Measurements from ENCODE around the gene RNF13. TPM values are rescaled to one million over a fixed set of nuclear protein-coding genes. Genes with fewer than 3 reads are reported as not detected.

RNF13 gene
- total and polyA plus RNA-seq, 2 of the 4 experiments (the other 2 are of a cell fraction), result 12.8 to 29.8 TPM

DNA sequence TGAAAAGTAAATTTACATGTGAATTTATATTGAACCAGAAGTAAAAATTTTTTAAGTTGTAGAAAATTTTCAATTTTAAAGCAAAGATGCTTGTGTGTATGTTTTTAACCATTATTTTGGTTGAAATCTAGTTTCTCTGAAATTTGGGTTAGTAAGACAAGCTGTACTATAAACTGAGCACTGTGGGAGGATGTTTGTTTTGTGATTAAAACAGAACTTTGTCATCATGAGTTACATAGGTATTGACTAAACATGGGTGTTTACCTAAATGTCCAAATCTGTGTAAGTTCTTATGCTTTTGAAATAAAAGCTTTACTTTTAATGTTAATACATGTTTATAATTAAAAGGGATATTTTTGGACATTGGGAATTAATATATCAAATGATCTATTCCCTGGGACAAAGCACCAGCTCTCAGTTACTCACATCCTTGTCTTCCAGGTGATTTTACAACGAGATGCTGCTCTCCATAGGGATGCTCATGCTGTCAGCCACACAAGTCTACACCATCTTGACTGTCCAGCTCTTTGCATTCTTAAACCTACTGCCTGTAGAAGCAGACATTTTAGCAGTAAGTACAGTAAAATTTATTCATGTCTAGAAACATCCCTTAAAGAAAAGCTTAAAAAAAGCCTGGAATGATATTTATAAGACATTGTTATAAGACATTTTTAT, 32.7 kb downstream of the RNF13 start:
- Histone ChIP-seq H3K4ac (ENCODE audit: low read depth, low read length) (no peak overlapping the region), H3K27ac (ENCODE audit: insufficient read depth, low read length) (no peak overlapping the region), H3K4me3 (ENCODE audit: insufficient read depth, low read depth, low read length) (no peak overlapping the region), H2BK120ac (ENCODE audit: low read depth, low read length) (no peak overlapping the region), H4K8ac (ENCODE audit: low read depth in 2 of 2, low read length in 2 of 2) (no peak overlapping the region), H3K56ac (ENCODE audit: extremely low read depth, insufficient read depth, low read length) (no peak overlapping the region), H3K9ac (ENCODE audit: low read depth, low read length) (no peak overlapping the region), H2BK5ac (ENCODE audit: low read depth, low read length, poor library complexity, severe bottlenecking) (no peak overlapping the region), H3K18ac (ENCODE audit: low read depth, low read length) (no peak overlapping the region), H3K14ac (replicated peaks; ENCODE audit: low read depth, low read length) (no peak overlapping the region), H3K4me2 (ENCODE audit: low read depth, low read length) (no peak overlapping the region), H3K9me3 (ENCODE audit: control insufficient read depth, insufficient read depth, low read length) (no peaks in the 10 kb centered on the region), H3K23ac (ENCODE audit: low read depth, low read length) (no peak overlapping the region), H2BK15ac (ENCODE audit: low read depth, low read length) (no peak overlapping the region), H2AK5ac (ENCODE audit: low read depth, low read length) (no peak overlapping the region), H3K4me1 (ENCODE audit: control insufficient read depth, insufficient read depth, low read length) (no peaks in the 10 kb centered on the region), H3K36me3 (ENCODE audit: control insufficient read depth, insufficient read depth, low read length) (0 out of 2 replicates have a peak, but pooled peaks cover 1% of the 10 kb centered on the region), H2AFZ (replicated peaks; ENCODE audit: low read length, poor library complexity) (no peak overlapping the region), H2BK20ac (ENCODE audit: low read depth, low read length) (no peak overlapping the region), H2AK9ac (replicated peaks; ENCODE audit: low read depth, low read length, poor library complexity) (no peak overlapping the region), H4K5ac (ENCODE audit: low read depth, low read length) (no peak overlapping the region), H4K20me1 (ENCODE audit: insufficient read depth, low read length) (peaks cover 10% of the 10 kb centered on the region; the same call in 1 of the 2 replicates), H3K79me1 (ENCODE audit: low read depth in 1 of 2, low read length in 2 of 2) (peaks cover 14 to 35% of the 10 kb centered on the region in 2 experiments), H4K91ac (ENCODE audit: insufficient read depth, low read depth, low read length) (no peak overlapping the region), H3K9me1 (ENCODE audit: insufficient read depth, low read length) (peaks cover 2% of the 10 kb centered on the region; the same call in 1 of the 2 replicates), H3K27me3 (ENCODE audit: control insufficient read depth, insufficient read depth, low read length) (no peaks in the 10 kb centered on the region)
- dilution Hi-C loops (cut with HindIII; ENCODE audit: low sequenced_read_pairs, unreplicated experiment), result no loop called here
- CTCF ChIA-PET, result interaction anchor here (0.6 to 1.2 kb wide), 2 partner anchors 34 to 172 kb away, joined by 5 to 6 read pairs; no protein-coding TSS in a partner anchor
- BruUV-seq (replicated peaks), result no TSS peak
- no peak for TF ChIP-seq SMC3 (IDR thresholded peaks at IDR 0.05; ENCODE audit: low read depth, low read length)
- POLR2A ChIA-PET (ENCODE audit: unreplicated experiment), result no interaction called here
- intact Hi-C loops (cut with micrococcal nuclease), result no loop called here
- in situ Hi-C loops (cut with MboI; ENCODE audit: low sequenced_read_pairs), result no loop called here
- WGBS, 2 experiments (ENCODE audit: extremely low coverage in 2 of 2, insufficient read length in 1 of 2), result no CpG with 5 or more reads among the region's 1 CpG
- ATAC-seq (ENCODE audit: low read depth) (no peak), DNase-seq (peak; percentile 1)

Measured in IMR-90 (cell line).